Inferior parietal cortex (tissue), 1 donor: Measurements from ENCODE around the gene LIPA.
"Not testable (repeated sequence)": the region's sequence is repeated elsewhere in the genome, so short reads cannot be mapped to it uniquely, and the experiment has no call there.

ENCODE experiments used
- DNase-seq: peaks from one replicate; pipeline ENCODE4 v3.0.0-alpha.2; 2016; ENCODE audit errors: extremely low spot score

The LIPA gene

DNA sequence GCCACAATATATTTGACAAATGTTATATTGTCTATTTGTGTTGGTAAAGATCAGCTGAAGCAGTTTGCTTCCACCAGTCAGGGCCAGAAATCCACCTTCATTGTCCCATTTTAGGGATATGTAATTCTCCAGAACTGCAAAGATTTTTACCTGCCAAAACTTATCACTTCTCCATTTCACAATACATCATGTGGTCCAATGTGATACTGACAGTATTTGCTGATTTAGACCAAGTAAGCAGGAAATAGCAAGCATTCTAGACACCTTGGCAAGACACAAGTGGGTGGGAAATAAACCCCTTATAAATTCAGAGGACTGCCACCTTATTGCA, 18.5 kb upstream of the LIPA start:
- no peak for DNase-seq

- DNase-seq: no peak
Observed at GRCh38 chr10:89269433-89270152, 18.0 kb upstream of the LIPA start.

- DNase-seq: no peak
Observed at GRCh38 chr10:89266721-89267453, 15.3 kb upstream of the LIPA start.

DNA sequence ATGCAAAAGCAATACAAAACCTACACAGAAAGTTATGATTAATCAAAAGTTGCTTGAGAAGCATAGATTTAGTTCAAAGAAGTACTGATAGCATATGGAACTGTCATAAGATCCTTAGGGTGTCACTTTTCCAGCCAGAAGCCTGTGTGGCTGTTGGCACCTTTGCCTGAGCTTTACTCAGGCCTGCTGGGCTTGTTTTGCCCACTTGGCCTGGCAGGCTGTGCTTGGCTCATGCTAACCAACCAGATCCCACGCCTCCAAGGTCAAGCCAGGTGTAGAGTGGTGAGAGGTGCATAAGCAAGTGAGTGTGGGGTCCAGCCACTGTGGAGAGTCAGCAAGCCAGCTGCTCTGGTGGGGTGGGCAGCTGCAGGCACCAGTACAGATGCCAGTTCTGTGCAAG, 12.0 kb upstream of the LIPA start:
- DNase-seq: peak; percentile 2

DNA sequence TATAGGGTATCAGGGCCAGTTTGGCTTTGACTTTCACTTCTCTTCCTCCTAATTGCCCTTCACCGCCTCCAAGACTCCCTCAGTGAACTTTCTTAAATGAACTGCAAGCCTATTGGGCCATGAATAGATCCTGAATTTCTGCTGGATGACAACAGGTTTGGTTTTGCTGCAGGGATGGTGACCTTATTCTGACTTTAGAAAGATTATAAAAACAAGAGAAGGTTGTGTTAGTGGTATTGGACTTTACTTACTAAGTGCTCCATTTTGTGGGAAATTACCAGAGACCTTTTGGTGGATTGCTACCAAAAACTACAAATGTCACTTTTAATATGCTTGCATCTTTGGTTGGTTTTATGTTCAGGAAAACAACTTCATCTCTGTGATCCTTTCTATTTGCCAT, 11.5 kb upstream of the LIPA start:
- no peak for DNase-seq

DNA sequence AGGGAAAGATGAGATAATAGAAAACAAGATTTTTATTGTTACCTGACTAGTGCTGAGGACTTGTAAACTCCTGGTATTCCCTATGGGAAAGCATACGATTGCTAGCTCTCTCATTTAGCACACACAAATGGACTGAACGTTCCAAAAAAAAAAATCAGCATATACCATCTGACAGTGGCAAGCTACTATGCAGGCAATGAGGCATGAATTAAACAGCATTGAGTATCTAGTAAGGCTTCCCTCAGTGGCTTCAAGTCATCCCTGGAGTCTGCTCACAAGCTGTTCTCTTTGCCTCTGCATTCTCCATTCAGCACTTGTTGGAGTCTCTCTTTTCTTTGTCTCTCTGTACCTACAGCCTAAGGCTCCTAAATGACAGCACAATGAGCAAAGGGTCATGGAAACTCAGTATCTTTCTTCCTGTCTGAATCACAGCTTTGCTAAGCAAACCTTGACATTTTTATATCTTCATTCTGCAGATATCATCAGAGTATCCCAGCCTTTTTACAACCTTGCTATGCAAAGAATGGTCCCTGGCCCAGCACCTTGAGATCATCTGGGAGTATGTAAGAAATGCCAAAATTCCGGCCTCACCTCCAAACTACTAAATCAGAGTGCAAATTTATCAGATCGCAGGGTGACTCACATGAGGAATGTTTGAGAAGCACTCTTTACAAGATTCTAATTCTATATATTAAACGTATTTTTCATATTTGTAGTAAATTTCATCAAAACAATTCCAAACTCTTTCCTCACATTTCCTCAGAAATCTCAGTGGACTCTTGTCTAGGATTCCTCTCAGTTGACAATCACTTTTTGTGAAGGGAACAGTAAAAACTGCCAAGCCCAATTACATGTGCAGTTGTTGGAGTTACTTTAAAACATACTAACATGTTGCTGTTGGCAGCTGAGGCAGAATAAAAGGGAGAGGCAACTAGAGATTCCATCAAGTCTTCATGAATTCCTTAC, 10.8 kb upstream of the LIPA start:
- no peak for DNase-seq

DNA sequence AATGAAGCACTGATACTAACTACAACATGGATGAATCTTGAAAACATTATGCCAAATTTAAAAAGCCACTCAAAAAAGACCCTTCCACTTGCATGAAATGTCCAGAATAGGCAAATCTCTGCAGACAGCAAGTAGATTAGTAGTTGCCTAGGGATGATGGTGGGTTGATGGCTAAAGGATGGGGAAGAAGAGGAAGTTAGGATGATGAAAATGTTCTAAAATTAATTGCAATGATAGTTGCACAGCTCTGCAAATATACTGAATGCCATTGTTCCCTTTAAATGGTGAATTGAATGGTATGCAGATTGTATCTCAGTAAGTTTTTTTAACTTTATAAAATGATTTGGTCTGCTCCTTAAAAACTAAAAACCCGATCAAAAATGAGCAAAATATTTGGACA, 7.3 kb upstream of the LIPA start:
- no peak for DNase-seq

DNA sequence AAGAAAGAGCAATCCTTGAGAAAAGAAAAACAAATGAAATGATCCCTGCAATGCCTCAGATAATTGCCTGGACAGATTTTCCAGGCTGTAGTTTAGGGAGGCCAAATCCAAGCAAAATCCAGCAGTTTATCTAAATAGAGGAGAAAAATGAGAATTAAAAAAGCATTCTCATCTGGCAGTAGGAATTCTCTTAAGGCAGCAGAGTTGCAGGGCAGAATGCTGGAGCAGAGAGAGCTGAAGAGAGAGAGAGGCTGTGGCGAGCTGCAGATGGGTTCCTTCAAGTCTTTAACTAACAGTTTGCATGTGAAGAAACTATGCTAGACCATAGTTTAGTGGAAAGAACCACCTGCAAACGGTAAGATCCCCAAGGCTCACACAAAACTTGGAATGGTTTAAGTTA, 6.0 kb upstream of the LIPA start:
- no peak for DNase-seq

DNA sequence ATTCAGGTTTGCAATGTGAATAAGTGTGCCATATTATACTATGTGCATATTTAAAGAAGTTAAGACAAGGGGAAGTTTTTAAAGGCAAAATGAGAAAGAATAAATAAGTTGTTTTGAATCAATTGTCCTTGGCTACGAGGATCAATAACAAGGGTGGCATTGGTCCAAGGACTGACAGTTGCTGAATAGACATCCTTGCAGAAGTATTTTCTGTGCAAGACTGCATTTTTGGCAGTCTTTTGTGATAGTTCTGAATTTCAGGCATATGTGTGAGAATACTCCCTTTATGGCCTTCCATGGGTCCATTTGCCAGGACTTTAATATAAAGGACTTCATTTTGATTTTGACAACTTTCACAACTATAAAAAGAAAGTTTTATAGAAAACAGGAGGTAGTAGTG, 5.4 kb upstream of the LIPA start:
- DNase-seq: no peak

DNA sequence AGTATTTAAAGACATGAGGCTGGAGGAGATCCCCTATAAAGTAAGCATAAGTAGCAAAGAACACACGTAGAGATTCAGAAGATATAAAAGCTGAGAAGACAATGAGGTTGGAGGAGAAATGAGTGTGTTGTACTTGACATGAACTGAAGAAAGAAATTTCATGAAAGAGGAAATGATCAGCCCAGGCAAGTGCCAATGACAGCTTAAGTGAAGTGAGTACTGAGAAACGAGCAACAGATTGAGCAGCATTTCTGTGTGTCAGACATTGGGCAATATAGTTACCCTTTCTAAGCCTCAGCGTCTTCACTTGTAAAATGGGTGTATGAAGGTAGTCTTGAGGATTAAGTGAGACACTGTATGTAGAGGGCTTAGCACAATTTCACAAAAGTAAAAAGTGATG, 4.8 kb upstream of the LIPA start:
- DNase-seq: no peak

DNA sequence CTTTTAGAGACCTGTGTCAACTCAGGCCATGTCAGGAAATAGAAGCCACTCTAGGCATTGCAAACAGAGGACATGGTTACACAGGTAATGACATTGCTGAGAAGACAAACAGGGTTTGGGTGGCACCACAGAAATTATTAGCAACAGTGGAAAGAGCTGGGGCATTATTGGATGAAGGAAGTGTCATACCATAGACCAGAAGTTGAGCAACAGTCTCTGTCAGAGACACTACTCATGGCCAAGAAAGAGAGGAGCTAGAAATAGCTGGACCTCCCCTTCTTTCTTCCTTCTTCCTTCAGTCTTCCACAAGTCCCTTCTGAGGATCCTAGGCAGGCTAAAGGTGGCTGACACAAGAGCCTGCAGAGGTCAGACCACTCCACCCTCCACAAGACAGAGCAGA, 4.2 kb upstream of the LIPA start:
- DNase-seq: no peak

DNA sequence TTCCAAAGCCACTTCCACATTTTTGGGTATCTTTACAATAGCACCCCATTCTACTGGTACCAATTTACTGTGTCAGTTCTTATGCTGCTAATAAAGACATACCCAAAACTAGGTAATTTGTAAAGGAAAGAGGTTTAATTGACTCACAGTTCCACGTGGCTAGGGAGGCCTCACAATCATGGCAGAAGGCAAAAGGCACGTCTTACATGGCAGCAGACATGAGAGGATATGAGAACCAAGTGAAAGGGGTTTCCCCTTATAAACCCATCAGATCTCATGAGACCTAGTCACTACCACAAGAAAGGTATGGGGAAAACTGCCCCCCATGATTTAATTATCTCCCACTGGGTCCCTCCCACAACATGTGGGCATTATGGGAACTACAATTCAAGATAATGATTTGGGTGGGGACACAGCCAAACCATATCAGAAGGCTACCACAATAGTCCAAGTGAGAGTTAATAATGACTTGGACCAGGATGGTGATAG, 3.6 kb upstream of the LIPA start:
- DNase-seq: not testable (repeated sequence)

- DNase-seq: no peak
Observed at GRCh38 chr10:89252225-89252585, 630 bp upstream of the LIPA start.

DNA sequence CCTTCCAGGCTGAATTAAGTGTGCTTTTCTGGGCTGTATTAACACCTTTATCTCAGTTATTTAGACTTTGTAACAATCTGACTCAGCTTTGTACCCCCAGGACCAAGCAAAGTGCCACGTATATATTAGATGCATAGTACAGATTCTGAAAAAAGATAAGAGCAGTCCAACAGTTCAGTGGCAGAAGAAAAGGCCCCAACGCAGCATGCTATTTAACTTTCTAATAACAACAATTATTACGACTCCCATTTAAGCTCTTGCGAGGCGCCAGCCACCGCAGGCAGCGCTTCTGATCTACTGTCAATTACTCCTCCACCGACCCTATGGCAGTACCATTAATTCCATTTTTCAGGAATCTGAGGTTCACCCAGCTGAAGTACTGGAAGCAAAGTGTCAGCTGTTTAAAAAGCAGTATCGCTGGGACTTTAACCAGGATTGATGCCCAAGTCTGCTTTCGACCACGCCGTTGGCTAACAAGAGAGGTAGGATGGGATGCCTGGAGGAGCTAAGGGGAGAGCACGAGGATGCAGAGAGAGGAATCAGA, 638 bp downstream of the LIPA start:
- no peak for DNase-seq

- no peak for DNase-seq
Observed at GRCh38 chr10:89248990-89249389, 2.6 kb downstream of the LIPA start.

GRCh38 chr10:89247623-89248022, 4.0 kb downstream of the LIPA start:
- not testable (repeated sequence) for DNase-seq

GRCh38 chr10:89245802-89246201, 5.8 kb downstream of the LIPA start:
- DNase-seq: no peak

GRCh38 chr10:89242840-89243568, 8.6 kb downstream of the LIPA start:
- DNase-seq: no peak

DNA sequence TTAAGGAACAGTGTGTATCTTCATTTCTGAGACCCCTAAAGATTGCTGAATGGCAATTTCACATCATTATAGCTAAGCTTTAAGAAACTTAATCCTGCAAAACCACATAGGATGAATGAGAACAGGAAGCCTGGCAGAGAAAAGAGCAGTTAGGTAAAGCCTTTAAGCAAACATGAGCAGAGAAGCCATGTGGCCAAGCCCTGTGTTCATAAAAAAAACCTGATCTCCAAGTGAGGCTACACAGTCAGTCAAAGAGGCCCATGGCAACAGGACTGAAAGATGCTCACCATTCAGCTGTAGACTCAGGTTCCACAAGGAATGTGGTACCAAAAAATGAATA, 9.3 kb downstream of the LIPA start:
- DNase-seq: no peak

DNA sequence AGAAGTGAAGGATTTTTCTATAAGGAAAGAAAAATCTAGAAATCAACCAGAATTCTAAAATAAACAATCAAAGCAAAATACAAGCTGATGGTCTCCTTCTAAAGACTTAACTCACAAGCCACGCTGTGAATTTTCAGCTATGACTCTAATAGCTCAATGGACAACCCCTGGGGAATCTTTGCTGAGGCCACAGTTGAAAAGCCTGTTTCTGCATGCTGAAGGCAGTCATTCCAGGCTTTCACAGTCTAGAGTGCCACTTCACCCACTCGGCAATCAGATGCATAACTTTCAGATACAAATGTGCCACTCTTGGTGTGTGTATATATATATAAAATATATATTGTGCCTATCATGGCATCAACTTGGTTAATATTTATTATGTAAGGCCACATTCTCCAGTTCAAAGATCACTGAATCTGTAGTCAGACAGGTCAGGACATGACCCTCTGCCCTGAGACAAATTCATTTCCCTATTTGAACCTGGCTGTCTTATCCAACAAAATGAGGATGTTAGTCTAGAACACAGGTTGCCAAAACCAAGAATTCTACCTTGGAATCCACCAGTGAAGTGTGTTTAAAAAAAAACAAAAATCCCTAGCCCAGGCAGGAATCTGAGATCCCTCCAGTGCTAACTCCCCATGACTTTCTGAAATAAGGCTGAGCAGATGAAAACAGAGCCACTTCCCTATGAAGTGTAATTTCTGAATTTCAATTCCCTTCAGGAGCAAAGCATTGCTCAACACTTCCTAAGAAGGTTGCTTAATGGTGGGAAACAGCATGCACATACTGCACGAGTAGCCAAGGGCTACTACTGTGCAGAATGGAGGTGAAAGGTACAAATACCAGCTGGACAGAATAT, 9.9 kb downstream of the LIPA start:
- DNase-seq: no peak

DNA sequence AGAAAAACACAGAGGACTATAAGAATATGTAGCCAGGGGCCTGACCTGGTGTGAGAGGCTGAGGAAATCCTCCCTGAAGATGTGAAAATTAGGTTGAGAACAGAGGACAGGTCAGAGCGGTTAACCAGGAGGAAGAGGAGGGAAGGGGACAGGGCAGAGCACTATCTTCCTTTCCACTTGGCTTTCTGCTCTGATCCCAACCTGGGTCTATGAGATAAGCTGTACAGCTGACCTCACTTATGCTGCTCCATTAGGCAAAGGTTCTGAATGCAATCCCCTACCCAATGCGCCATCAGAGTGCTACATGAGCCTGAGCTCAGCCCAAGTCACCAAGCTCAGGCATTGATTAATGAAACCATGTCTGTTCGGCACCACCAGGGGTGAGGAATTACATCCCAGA, 10.5 kb downstream of the LIPA start:
- DNase-seq: no peak
